HEK293 (cell line): Measurements from ENCODE around the gene DCAF7.

Experiments used
- MYNN ChIP-seq: fragments of 450-650 bp; formaldehyde crosslinking; IDR thresholded peaks from 2 replicates; pipeline ENCODE4 v1.5.1; 2016; ENCODE audit warnings: missing biosample characterization, missing genetic modification characterization, borderline replicate concordance
- RBAK ChIP-seq: fragments of 450-650 bp; formaldehyde crosslinking; IDR thresholded peaks from 2 replicates; pipeline ENCODE4 v1.5.1; 2016; ENCODE audit warnings: missing biosample characterization, missing genetic modification characterization
- TCF7L2 ChIP-seq: IDR thresholded peaks from 2 replicates; pipeline ENCODE4 v1.6.1; 2011; ENCODE audit warnings: low read depth, mild to moderate bottlenecking, inconsistent platforms, low read length, moderate library complexity, borderline replicate concordance
- WT1 ChIP-seq: fragments of 450-650 bp; formaldehyde crosslinking; IDR thresholded peaks from 2 replicates; pipeline ENCODE4 v1.5.1; 2016; ENCODE audit warnings: missing biosample characterization, missing genetic modification characterization
- YY2 ChIP-seq: fragments of 450-650 bp; formaldehyde crosslinking; IDR thresholded peaks from 2 replicates; pipeline ENCODE4 v1.5.1; 2016; ENCODE audit warnings: missing biosample characterization, missing genetic modification characterization
- ZBTB21 ChIP-seq: fragments of 450-650 bp; formaldehyde crosslinking; IDR thresholded peaks from 2 replicates; pipeline ENCODE4 v1.5.1; 2017; ENCODE audit warnings: missing biosample characterization, missing genetic modification characterization
- ZFHX2 ChIP-seq: fragments of 450-650 bp; formaldehyde crosslinking; conservative IDR thresholded peaks from 2 replicates; pipeline ENCODE4 v1.5.1; 2016; ENCODE audit warnings: missing biosample characterization, missing genetic modification characterization
- ZNF155 ChIP-seq: fragments of 450-650 bp; formaldehyde crosslinking; IDR thresholded peaks from 2 replicates; pipeline ENCODE4 v1.5.1; 2016; ENCODE audit warnings: missing biosample characterization, missing genetic modification characterization
- ZNF157 ChIP-seq: fragments of 450-650 bp; formaldehyde crosslinking; IDR thresholded peaks from 2 replicates; pipeline ENCODE4 v1.5.1; 2016; ENCODE audit warnings: missing biosample characterization, missing genetic modification characterization
- ZNF16 ChIP-seq: fragments of 450-650 bp; formaldehyde crosslinking; IDR thresholded peaks from 2 replicates; pipeline ENCODE4 v1.5.1; 2016; ENCODE audit warnings: low read depth, missing biosample characterization, missing genetic modification characterization
- ZNF184 ChIP-seq: fragments of 450-650 bp; IDR thresholded peaks from 2 replicates; pipeline ENCODE4 v1.5.1; 2018; ENCODE audit warnings: missing biosample characterization, mild to moderate bottlenecking, missing genetic modification characterization
- ZNF37A ChIP-seq: fragments of 450-650 bp; IDR thresholded peaks from 2 replicates; pipeline ENCODE4 v1.5.1; 2018; ENCODE audit warnings: missing biosample characterization, missing genetic modification characterization
- ZNF48 ChIP-seq: fragments of 450-650 bp; formaldehyde crosslinking; IDR thresholded peaks from 2 replicates; pipeline ENCODE4 v1.5.1; 2016; ENCODE audit warnings: missing biosample characterization, missing genetic modification characterization
- ZNF544 ChIP-seq: fragments of 450-650 bp; formaldehyde crosslinking; IDR thresholded peaks from 2 replicates; pipeline ENCODE4 v1.5.0; 2017; ENCODE audit warnings: missing biosample characterization, missing genetic modification characterization
- ZNF549 ChIP-seq: fragments of 450-650 bp; IDR thresholded peaks from 2 replicates; pipeline ENCODE4 v1.5.1; 2018; ENCODE audit warnings: missing biosample characterization, missing genetic modification characterization, mild to moderate bottlenecking, inconsistent platforms, moderate library complexity
- ZNF561 ChIP-seq: fragments of 450-650 bp; IDR thresholded peaks from 2 replicates; pipeline ENCODE4 v1.5.1; 2018; ENCODE audit warnings: missing biosample characterization, missing genetic modification characterization, borderline replicate concordance
- ZNF623 ChIP-seq: fragments of 450-650 bp; formaldehyde crosslinking; IDR thresholded peaks from 2 replicates; pipeline ENCODE4 v1.5.1; 2016; ENCODE audit warnings: missing biosample characterization, missing genetic modification characterization
- ZNF629 ChIP-seq: fragments of 450-650 bp; formaldehyde crosslinking; IDR thresholded peaks from 2 replicates; pipeline ENCODE4 v1.5.1; 2017; ENCODE audit warnings: missing biosample characterization, missing genetic modification characterization
- ZNF76 ChIP-seq: fragments of 450-650 bp; formaldehyde crosslinking; IDR thresholded peaks from 2 replicates; pipeline ENCODE4; 2016; ENCODE audit warnings: low read depth, missing biosample characterization, missing genetic modification characterization, borderline replicate concordance
- ZSCAN23 ChIP-seq: fragments of 450-650 bp; formaldehyde crosslinking; IDR thresholded peaks from 2 replicates; pipeline ENCODE4 v1.5.1; 2016; ENCODE audit warnings: missing biosample characterization, missing genetic modification characterization
- ZXDB ChIP-seq: fragments of 450-650 bp; formaldehyde crosslinking; IDR thresholded peaks from 2 replicates; pipeline ENCODE4 v1.5.1; 2016; ENCODE audit warnings: missing biosample characterization, missing genetic modification characterization
- TF ChIP-seq, protein P1 (sequence below): fragments of 450-650 bp; formaldehyde crosslinking; IDR thresholded peaks from 2 replicates; pipeline ENCODE4 v1.5.1; 2016; ENCODE audit warnings: missing biosample characterization, missing genetic modification characterization
- TF ChIP-seq, protein P2 (sequence below): fragments of 450-650 bp; formaldehyde crosslinking; conservative IDR thresholded peaks from 2 replicates; pipeline ENCODE4 v1.5.1; 2016; ENCODE audit warnings: low read depth, missing biosample characterization, missing genetic modification characterization
- TF ChIP-seq, protein P3 (sequence below): fragments of 450-650 bp; formaldehyde crosslinking; IDR thresholded peaks from 2 replicates; pipeline ENCODE4 v1.5.1; 2016; ENCODE audit warnings: missing biosample characterization, missing genetic modification characterization
- TF ChIP-seq, protein P4 (sequence below): fragments of 450-650 bp; formaldehyde crosslinking; IDR thresholded peaks from 2 replicates; pipeline ENCODE4 v1.5.1; 2017; ENCODE audit warnings: missing biosample characterization, missing genetic modification characterization
- TF ChIP-seq, protein P5 (sequence below): IDR thresholded peaks from 2 replicates; pipeline ENCODE4 v1.6.1; 2011; ENCODE audit warnings: mild to moderate bottlenecking, low read depth, low read length, borderline replicate concordance
- TF ChIP-seq, protein P6 (sequence below): fragments of 450-650 bp; formaldehyde crosslinking; IDR thresholded peaks from 2 replicates; pipeline ENCODE4 v1.5.1; 2016; ENCODE audit warnings: missing biosample characterization, missing genetic modification characterization

Gene DCAF7

DNA sequence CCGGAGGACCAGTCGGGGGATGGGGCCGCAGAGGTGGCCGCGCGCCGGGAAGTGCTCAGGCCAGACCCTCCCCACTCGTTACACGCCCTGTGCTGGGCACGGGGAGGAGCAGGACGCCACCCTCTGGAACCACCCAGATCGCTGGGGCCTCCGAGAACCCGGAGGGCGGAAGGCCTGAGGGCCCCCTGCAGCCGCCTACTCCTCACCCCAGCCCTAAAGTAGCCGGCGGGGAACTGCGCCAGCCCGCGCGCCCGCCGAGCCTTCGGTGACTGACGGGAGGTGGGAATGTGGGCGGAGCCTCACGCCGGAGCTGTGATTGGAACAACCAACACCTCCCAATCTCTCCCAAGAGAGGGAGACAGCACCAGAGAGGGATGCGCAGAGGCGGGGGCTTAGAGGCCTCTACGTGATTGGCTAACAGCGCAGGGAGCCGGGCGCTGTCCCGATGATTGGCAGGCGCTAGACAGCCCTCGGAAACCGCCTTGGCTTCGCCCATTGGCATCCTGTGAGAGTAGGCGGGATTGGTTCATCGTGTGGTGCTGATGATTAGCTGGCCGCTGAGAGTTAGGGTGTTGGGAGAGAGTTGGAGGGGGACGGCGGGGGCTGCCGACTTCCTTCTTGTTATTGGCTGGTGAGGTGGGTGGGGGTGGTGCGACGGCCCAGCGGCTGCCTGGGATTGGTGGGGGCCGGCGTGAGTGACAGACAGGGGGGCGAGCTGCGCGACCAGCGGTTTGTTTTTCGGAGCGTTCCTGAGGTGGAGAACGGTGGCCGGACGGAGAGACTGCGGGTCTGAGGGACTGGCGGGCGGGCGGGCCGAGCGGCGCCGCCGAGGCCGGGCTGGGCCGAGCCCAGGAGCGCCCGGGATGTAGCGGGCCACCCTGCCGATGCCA is 71.7 kb downstream of the DCAF7 start, which contains the start of gene MAP3K3 (continued):
- TF ChIP-seq ZNF544, result no peak
- peak; percentile 91 for TF ChIP-seq ZXDB (tag by site-specific recombination)
- TF ChIP-seq, protein P1, sequence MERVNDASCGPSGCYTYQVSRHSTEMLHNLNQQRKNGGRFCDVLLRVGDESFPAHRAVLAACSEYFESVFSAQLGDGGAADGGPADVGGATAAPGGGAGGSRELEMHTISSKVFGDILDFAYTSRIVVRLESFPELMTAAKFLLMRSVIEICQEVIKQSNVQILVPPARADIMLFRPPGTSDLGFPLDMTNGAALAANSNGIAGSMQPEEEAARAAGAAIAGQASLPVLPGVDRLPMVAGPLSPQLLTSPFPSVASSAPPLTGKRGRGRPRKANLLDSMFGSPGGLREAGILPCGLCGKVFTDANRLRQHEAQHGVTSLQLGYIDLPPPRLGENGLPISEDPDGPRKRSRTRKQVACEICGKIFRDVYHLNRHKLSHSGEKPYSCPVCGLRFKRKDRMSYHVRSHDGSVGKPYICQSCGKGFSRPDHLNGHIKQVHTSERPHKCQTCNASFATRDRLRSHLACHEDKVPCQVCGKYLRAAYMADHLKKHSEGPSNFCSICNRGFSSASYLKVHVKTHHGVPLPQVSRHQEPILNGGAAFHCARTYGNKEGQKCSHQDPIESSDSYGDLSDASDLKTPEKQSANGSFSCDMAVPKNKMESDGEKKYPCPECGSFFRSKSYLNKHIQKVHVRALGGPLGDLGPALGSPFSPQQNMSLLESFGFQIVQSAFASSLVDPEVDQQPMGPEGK, result peak; percentile 99
- TF ChIP-seq ZFHX2 (tag by site-specific recombination), result peak; percentile 86
- TF ChIP-seq, protein P2, sequence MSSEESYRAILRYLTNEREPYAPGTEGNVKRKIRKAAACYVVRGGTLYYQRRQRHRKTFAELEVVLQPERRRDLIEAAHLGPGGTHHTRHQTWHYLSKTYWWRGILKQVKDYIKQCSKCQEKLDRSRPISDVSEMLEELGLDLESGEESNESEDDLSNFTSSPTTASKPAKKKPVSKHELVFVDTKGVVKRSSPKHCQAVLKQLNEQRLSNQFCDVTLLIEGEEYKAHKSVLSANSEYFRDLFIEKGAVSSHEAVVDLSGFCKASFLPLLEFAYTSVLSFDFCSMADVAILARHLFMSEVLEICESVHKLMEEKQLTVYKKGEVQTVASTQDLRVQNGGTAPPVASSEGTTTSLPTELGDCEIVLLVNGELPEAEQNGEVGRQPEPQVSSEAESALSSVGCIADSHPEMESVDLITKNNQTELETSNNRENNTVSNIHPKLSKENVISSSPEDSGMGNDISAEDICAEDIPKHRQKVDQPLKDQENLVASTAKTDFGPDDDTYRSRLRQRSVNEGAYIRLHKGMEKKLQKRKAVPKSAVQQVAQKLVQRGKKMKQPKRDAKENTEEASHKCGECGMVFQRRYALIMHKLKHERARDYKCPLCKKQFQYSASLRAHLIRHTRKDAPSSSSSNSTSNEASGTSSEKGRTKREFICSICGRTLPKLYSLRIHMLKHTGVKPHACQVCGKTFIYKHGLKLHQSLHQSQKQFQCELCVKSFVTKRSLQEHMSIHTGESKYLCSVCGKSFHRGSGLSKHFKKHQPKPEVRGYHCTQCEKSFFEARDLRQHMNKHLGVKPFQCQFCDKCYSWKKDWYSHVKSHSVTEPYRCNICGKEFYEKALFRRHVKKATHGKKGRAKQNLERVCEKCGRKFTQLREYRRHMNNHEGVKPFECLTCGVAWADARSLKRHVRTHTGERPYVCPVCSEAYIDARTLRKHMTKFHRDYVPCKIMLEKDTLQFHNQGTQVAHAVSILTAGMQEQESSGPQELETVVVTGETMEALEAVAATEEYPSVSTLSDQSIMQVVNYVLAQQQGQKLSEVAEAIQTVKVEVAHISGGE, result peak; percentile 70
- no peak for TF ChIP-seq ZNF549 (tag by site-specific recombination)
- TF ChIP-seq ZNF623, result peak; percentile 33; the same call in 1 of the 2 replicates
- no peak for TF ChIP-seq ZNF155 (tag by site-specific recombination)
- no peak for TF ChIP-seq ZNF16 (tag by site-specific recombination)
- TF ChIP-seq ZNF48 (tag by site-specific recombination), result no peak
- peak; percentile 69 for TF ChIP-seq ZNF629 (tag by site-specific recombination)
- no peak for TF ChIP-seq TCF7L2
- no peak for TF ChIP-seq ZNF157
- TF ChIP-seq ZSCAN23 (tag by site-specific recombination), result peak; percentile 30; the same call in 1 of the 2 replicates
- 0 out of 2 replicates have a peak, but pooled peaks have one; percentile 41 for TF ChIP-seq ZBTB21 (tag by site-specific recombination)
- TF ChIP-seq ZNF76 (tag by site-specific recombination), result no peak; the same call in 1 of the 2 replicates
- no peak for TF ChIP-seq MYNN (tag by site-specific recombination)
- TF ChIP-seq, protein P3, sequence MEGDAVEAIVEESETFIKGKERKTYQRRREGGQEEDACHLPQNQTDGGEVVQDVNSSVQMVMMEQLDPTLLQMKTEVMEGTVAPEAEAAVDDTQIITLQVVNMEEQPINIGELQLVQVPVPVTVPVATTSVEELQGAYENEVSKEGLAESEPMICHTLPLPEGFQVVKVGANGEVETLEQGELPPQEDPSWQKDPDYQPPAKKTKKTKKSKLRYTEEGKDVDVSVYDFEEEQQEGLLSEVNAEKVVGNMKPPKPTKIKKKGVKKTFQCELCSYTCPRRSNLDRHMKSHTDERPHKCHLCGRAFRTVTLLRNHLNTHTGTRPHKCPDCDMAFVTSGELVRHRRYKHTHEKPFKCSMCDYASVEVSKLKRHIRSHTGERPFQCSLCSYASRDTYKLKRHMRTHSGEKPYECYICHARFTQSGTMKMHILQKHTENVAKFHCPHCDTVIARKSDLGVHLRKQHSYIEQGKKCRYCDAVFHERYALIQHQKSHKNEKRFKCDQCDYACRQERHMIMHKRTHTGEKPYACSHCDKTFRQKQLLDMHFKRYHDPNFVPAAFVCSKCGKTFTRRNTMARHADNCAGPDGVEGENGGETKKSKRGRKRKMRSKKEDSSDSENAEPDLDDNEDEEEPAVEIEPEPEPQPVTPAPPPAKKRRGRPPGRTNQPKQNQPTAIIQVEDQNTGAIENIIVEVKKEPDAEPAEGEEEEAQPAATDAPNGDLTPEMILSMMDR (tag by site-specific recombination), result peak; percentile 93
- TF ChIP-seq, protein P4, sequence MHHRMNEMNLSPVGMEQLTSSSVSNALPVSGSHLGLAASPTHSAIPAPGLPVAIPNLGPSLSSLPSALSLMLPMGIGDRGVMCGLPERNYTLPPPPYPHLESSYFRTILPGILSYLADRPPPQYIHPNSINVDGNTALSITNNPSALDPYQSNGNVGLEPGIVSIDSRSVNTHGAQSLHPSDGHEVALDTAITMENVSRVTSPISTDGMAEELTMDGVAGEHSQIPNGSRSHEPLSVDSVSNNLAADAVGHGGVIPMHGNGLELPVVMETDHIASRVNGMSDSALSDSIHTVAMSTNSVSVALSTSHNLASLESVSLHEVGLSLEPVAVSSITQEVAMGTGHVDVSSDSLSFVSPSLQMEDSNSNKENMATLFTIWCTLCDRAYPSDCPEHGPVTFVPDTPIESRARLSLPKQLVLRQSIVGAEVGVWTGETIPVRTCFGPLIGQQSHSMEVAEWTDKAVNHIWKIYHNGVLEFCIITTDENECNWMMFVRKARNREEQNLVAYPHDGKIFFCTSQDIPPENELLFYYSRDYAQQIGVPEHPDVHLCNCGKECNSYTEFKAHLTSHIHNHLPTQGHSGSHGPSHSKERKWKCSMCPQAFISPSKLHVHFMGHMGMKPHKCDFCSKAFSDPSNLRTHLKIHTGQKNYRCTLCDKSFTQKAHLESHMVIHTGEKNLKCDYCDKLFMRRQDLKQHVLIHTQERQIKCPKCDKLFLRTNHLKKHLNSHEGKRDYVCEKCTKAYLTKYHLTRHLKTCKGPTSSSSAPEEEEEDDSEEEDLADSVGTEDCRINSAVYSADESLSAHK (tag by site-specific recombination), result no peak
- TF ChIP-seq WT1 (tag by site-specific recombination), result peak; percentile 68; the same call in 1 of the 2 replicates
- no peak for TF ChIP-seq YY2 (tag by site-specific recombination)
- TF ChIP-seq, protein P5, sequence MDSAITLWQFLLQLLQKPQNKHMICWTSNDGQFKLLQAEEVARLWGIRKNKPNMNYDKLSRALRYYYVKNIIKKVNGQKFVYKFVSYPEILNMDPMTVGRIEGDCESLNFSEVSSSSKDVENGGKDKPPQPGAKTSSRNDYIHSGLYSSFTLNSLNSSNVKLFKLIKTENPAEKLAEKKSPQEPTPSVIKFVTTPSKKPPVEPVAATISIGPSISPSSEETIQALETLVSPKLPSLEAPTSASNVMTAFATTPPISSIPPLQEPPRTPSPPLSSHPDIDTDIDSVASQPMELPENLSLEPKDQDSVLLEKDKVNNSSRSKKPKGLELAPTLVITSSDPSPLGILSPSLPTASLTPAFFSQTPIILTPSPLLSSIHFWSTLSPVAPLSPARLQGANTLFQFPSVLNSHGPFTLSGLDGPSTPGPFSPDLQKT, result no peak
- no peak for TF ChIP-seq ZNF37A (tag by site-specific recombination)
- no peak for TF ChIP-seq ZNF184 (tag by site-specific recombination)
- TF ChIP-seq RBAK (tag by site-specific recombination), result no peak
- TF ChIP-seq, protein P6, sequence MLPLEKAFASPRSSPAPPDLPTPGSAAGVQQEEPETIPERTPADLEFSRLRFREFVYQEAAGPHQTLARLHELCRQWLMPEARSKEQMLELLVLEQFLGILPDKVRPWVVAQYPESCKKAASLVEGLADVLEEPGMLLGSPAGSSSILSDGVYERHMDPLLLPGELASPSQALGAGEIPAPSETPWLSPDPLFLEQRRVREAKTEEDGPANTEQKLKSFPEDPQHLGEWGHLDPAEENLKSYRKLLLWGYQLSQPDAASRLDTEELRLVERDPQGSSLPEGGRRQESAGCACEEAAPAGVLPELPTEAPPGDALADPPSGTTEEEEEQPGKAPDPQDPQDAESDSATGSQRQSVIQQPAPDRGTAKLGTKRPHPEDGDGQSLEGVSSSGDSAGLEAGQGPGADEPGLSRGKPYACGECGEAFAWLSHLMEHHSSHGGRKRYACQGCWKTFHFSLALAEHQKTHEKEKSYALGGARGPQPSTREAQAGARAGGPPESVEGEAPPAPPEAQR, result no peak
- TF ChIP-seq ZNF561 (tag by site-specific recombination), result peak; percentile 96; the same call in 1 of the 2 replicates
